Measurements from ENCODE around the gene SMARCC1.

- no peak for TF ChIP-seq POLR2AphosphoS5 (IDR thresholded peaks at IDR 0.05; ENCODE audit: low read depth)
- no peak for TF ChIP-seq CTCF (IDR thresholded peaks at IDR 0.05; ENCODE audit: insufficient read depth, low read length)
- TF ChIP-seq, protein P1, sequence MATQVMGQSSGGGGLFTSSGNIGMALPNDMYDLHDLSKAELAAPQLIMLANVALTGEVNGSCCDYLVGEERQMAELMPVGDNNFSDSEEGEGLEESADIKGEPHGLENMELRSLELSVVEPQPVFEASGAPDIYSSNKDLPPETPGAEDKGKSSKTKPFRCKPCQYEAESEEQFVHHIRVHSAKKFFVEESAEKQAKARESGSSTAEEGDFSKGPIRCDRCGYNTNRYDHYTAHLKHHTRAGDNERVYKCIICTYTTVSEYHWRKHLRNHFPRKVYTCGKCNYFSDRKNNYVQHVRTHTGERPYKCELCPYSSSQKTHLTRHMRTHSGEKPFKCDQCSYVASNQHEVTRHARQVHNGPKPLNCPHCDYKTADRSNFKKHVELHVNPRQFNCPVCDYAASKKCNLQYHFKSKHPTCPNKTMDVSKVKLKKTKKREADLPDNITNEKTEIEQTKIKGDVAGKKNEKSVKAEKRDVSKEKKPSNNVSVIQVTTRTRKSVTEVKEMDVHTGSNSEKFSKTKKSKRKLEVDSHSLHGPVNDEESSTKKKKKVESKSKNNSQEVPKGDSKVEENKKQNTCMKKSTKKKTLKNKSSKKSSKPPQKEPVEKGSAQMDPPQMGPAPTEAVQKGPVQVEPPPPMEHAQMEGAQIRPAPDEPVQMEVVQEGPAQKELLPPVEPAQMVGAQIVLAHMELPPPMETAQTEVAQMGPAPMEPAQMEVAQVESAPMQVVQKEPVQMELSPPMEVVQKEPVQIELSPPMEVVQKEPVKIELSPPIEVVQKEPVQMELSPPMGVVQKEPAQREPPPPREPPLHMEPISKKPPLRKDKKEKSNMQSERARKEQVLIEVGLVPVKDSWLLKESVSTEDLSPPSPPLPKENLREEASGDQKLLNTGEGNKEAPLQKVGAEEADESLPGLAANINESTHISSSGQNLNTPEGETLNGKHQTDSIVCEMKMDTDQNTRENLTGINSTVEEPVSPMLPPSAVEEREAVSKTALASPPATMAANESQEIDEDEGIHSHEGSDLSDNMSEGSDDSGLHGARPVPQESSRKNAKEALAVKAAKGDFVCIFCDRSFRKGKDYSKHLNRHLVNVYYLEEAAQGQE (IDR thresholded peaks at IDR 0.05; ENCODE audit: insufficient replicate concordance, low read depth) = no peak
- TF ChIP-seq SPI1 (IDR thresholded peaks at IDR 0.05; ENCODE audit: borderline replicate concordance, low read depth) = no peak; the same call in 1 of the 2 replicates
- TF ChIP-seq GABPA (IDR thresholded peaks at IDR 0.05; ENCODE audit: low read depth) = no peak
Observed at GRCh38 chr3:47652142-47652541, 129.6 kb downstream of the SMARCC1 start.

All from HL-60 (cell line).